Small intestine (tissue), 7 donors: ENCODE measurements around the gene MYO10. TPM values are rescaled to one million over a fixed set of nuclear protein-coding genes. Genes with fewer than 3 reads are reported as not detected.
A peak's percentile ranks its signal among the peaks of the same experiment; 100 is the strongest.

Experiments used
- DNase-seq, 2 donors: peaks; one replicate each; pipeline versions ENCODE4 v3.0.0 to v3.0.0-alpha.2; 2013
- FAIRE-seq: peaks from 2 replicates; lab custom pipeline; 2012; peaks lifted over from hg19 to GRCh38; lab: Jason Lieb, UNC
- H3K27ac ChIP-seq, 3 donors: one replicate each; pipeline ENCODE4 v1.5.1; 2013; ENCODE audit warnings: low read length in 2 of 3, mild to moderate bottlenecking in 2 of 3, control low read depth in 1 of 3, inconsistent platforms in 1 of 3, low read depth in 1 of 3, moderate library complexity in 1 of 3
- H3K27me3 ChIP-seq, 3 donors: one replicate each; pipeline ENCODE4 v1.6.1; 2013; ENCODE audit warnings: low read length in 3 of 3, inconsistent platforms in 1 of 3; ENCODE audit not compliant: control insufficient read depth in 3 of 3, insufficient read depth in 3 of 3
- H3K36me3 ChIP-seq, 3 donors: one replicate each; pipeline ENCODE4 v1.6.1; 2013; ENCODE audit warnings: low read length in 3 of 3, inconsistent platforms in 1 of 3, low read depth in 1 of 3, mild to moderate bottlenecking in 1 of 3, moderate library complexity in 1 of 3; ENCODE audit not compliant: control insufficient read depth in 3 of 3, insufficient read depth in 2 of 3
- H3K4me1 ChIP-seq, 3 donors: one replicate each; pipeline ENCODE4 v1.6.1; 2013; ENCODE audit warnings: low read length in 2 of 3, inconsistent platforms in 1 of 3, low read depth in 1 of 3, mild to moderate bottlenecking in 1 of 3, moderate library complexity in 1 of 3; ENCODE audit not compliant: control insufficient read depth in 3 of 3, insufficient read depth in 2 of 3
- H3K4me3 ChIP-seq, 3 donors: one replicate each; pipeline ENCODE4 v1.5.1; 2013; ENCODE audit warnings: low read length in 3 of 3, control low read depth in 1 of 3, inconsistent platforms in 1 of 3, low read depth in 1 of 3, mild to moderate bottlenecking in 1 of 3, moderate library complexity in 1 of 3
- H3K9me3 ChIP-seq, 2 donors: one replicate each; pipeline ENCODE4 v1.6.1; 2013; ENCODE audit warnings: low read depth in 1 of 2, low read length in 1 of 2; ENCODE audit not compliant: control insufficient read depth in 2 of 2, insufficient read depth in 1 of 2
- WGBS, 3 donors: extraction: QIAGEN DNeasy Blood & Tissue Kit; methylation state at CpG; one replicate each; pipeline ENCODE4 v1.1.7; 2013; 5-methylcytosine and 5-hydroxymethylcytosine counted together
- polyA plus RNA-seq, 4 donors: library from polyadenylated mRNA; stranded (reverse) in 3 of 4; unstranded in 1 of 4; fragments of 200-250 nt in 3 of 4; fragments of 120-200 nt in 1 of 4; gene quantifications; one replicate each; pipeline versions ENCODE4 v1.2.1 to v1.2.3, GENCODE V29; 2013
- donor health status: healthy with polysubstance abuse.
- donor health status: control.
- donor health status: control.
- donor health status: Bipolar disorder and iron deficiency.
- donor health status: healthy.

Gene MYO10
- polyA plus RNA-seq, 4 donors: 10.3 to 36.5 (median 18.7) TPM

GRCh38 chr5:16700081-16700480 lies 236.0 kb downstream of the MYO10 start:
- peaks cover 0 to 2% of the 10 kb centered on the region in 2 donors for H3K9me3 ChIP-seq
- peaks cover 0 to 8% (median 0%) of the 10 kb centered on the region in 3 donors for H3K4me1 ChIP-seq
- no peak overlapping the region for H3K4me3 ChIP-seq
- no peaks in the 10 kb centered on the region for H3K27me3 ChIP-seq
- peaks cover 0 to 56% (median 8%) of the 10 kb centered on the region in 3 donors for H3K36me3 ChIP-seq
- no peak for DNase-seq
- no peak for FAIRE-seq
- 71 to 82% (median 75%) methylated on average over 8 of the region's 8 CpGs for WGBS, 3 donors
- no peak overlapping the region for H3K27ac ChIP-seq

DNA sequence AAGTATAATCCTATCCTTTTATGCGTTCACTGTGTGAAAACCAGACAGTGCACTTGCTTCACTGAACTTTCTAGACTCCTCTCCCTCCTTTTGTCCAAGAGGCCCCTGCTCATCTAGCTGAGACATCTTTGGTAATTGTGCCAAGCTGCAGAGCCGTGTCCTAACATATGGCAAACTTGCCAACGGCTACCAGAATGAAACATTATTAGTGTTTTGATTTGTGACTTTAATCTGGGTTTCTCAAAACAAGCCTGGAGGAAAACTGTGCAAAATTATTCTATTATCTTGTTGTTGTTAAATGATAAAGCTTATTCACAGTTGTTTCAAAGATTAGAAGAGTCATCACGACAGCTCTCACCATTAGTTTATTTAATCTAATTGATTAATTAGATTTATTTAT lies 240.3 kb downstream of the MYO10 start:
- no peak overlapping the region for H3K27ac ChIP-seq
- 32 to 69% (median 57%) methylated on average over 4 of the region's 4 CpGs for WGBS, 3 donors
- no peak for DNase-seq
- H3K4me1 ChIP-seq: no peaks in the 10 kb centered on the region
- H3K9me3 ChIP-seq: no peaks in the 10 kb centered on the region
- H3K4me3 ChIP-seq: no peak overlapping the region
- no peaks in the 10 kb centered on the region for H3K27me3 ChIP-seq
- peaks cover 0 to 50% (median 2%) of the 10 kb centered on the region in 3 donors for H3K36me3 ChIP-seq
- FAIRE-seq: no peak

GRCh38 chr5:16693879-16694278 lies 242.2 kb downstream of the MYO10 start:
- 43 to 49% (median 48%) methylated on average over 2 of the region's 2 CpGs for WGBS, 3 donors
- H3K36me3 ChIP-seq: peaks cover 0 to 47% (median 0%) of the 10 kb centered on the region in 3 donors
- DNase-seq: peak in 1 of 2 donors; percentile 31

GRCh38 chr5:16691731-16692130 lies 244.4 kb downstream of the MYO10 start:
- no peaks in the 10 kb centered on the region for H3K27me3 ChIP-seq
- H3K9me3 ChIP-seq: no peaks in the 10 kb centered on the region
- no peaks in the 10 kb centered on the region for H3K4me1 ChIP-seq
- WGBS, 3 donors: 76 to 78% (median 78%) methylated on average over 3 of the region's 3 CpGs
- H3K27ac ChIP-seq: no peak overlapping the region
- no peak overlapping the region for H3K4me3 ChIP-seq
- no peak for DNase-seq
- H3K36me3 ChIP-seq: peaks cover 0 to 46% (median 3%) of the 10 kb centered on the region in 3 donors
- no peak for FAIRE-seq

More at GRCh38 chr5:16693879-16694278, 242.2 kb downstream of the MYO10 start:
- no peak for FAIRE-seq
- H3K4me1 ChIP-seq: no peaks in the 10 kb centered on the region
- H3K27me3 ChIP-seq: no peaks in the 10 kb centered on the region
- no peak overlapping the region for H3K4me3 ChIP-seq
- H3K27ac ChIP-seq: no peak overlapping the region
- H3K9me3 ChIP-seq: no peaks in the 10 kb centered on the region

DNA sequence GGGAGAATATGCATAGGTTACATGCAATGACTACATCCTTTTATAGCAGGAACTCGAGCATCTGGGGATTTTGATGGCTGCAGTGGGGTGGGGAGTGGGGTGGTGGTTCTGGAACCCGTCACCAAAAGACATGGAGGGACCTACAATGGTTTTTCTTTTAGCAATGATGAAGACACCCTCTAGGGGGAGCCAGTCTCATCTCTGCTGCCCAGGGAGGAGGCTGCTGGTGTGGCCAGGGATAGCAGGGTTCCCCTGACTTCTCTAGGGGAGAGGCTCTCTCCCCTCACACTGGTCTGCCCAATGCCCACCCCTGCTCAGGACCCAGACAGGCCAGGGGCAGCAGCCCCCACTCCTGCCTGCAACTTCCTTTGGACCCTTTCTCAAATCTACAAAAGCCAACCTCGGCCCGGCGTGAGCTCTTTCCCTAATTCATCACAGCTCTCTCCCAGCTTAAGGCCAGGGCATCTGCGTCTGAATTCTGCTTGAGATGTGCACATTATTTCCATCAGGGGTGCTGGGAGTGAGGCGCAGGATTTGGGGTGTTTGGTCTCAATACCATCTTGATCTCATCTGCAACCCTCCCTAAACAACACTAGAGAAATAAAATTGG lies 245.7 kb downstream of the MYO10 start:
- FAIRE-seq (no peak), DNase-seq (peak; percentile 65 to 70)
- Histone ChIP-seq H3K36me3 (peaks cover 0 to 51% (median 3%) of the 10 kb centered on the region in 3 donors), H3K27me3 (no peaks in the 10 kb centered on the region), H3K4me3 (no peak overlapping the region), H3K27ac (no peak overlapping the region), H3K9me3 (no peaks in the 10 kb centered on the region), H3K4me1 (no peaks in the 10 kb centered on the region)
- 61 to 71% (median 65%) methylated on average over 7 of the region's 7 CpGs for WGBS, 3 donors

GRCh38 chr5:16687898-16688297 lies 248.2 kb downstream of the MYO10 start:
- H3K9me3 ChIP-seq: no peaks in the 10 kb centered on the region

GRCh38 chr5:16685069-16685468 lies 251.0 kb downstream of the MYO10 start:
- H3K27ac ChIP-seq: no peak overlapping the region
- no peak for DNase-seq
- FAIRE-seq: no peak
- H3K36me3 ChIP-seq: peaks cover 14 to 58% (median 15%) of the 10 kb centered on the region in 3 donors
- no peak overlapping the region for H3K4me3 ChIP-seq
- WGBS, 3 donors: 69 to 80% (median 79%) methylated on average over 4 of the region's 4 CpGs
- H3K27me3 ChIP-seq: no peaks in the 10 kb centered on the region
- H3K4me1 ChIP-seq: no peaks in the 10 kb centered on the region
- no peaks in the 10 kb centered on the region for H3K9me3 ChIP-seq

More at GRCh38 chr5:16687898-16688297, 248.2 kb downstream of the MYO10 start:
- DNase-seq (no peak), FAIRE-seq (no peak)
- H3K4me3 ChIP-seq: no peak overlapping the region
- no peaks in the 10 kb centered on the region for H3K27me3 ChIP-seq
- no peaks in the 10 kb centered on the region for H3K4me1 ChIP-seq
- 36 to 62% (median 60%) methylated on average over 2 of the region's 2 CpGs for WGBS, 3 donors
- peaks cover 6 to 50% (median 7%) of the 10 kb centered on the region in 3 donors for H3K36me3 ChIP-seq
- no peak overlapping the region for H3K27ac ChIP-seq

GRCh38 chr5:16681876-16682275 lies 254.2 kb downstream of the MYO10 start:
- H3K9me3 ChIP-seq: no peaks in the 10 kb centered on the region
- no peaks in the 10 kb centered on the region for H3K4me1 ChIP-seq
- no peaks in the 10 kb centered on the region for H3K27me3 ChIP-seq
- FAIRE-seq (no peak), DNase-seq (no peak)
- H3K4me3 ChIP-seq: no peak overlapping the region
- no peak overlapping the region for H3K27ac ChIP-seq
- H3K36me3 ChIP-seq: peaks cover 15 to 68% (median 18%) of the 10 kb centered on the region in 3 donors
- WGBS, 3 donors: 85 to 87% (median 86%) methylated on average over 13 of the region's 13 CpGs
